Skeletal muscle tissue (tissue), 2 donors: ENCODE data around the gene DDN. TPM values are rescaled to one million over a fixed set of nuclear protein-coding genes. Genes with fewer than 3 reads are reported as not detected.

Experiments
- small RNA-seq: library from RNA; depleted of rRNA; stranded (forward); fragments of <200 nt; gene quantifications from one replicate; pipeline ENCODE3, GENCODE V24; 2014
- total RNA-seq: library from RNA; depleted of rRNA; stranded (reverse); fragments of >200 nt; gene quantifications from one replicate; pipeline ENCODE4 v1.2.3, GENCODE V29; 2014

DDN gene
- total RNA-seq, 1 donor from 2014 or later: 18.8 TPM

Small RNA genes within 50 kb of the gene (small RNA-seq; reads per million reads assigned to genes)
- not detected for gene RNU6-940P

Other genes starting within 250 kb of the DDN start
- gene ADCY6, start 210.3 kb downstream of the DDN start, total RNA-seq: 37.6 TPM
- 4.2 TPM for gene CACNB3, start 180.9 kb downstream of the DDN start, total RNA-seq
- 56.9 TPM for gene DDX23, start 147.2 kb downstream of the DDN start, total RNA-seq
- under 0.01 TPM for gene RND1, start 133.5 kb downstream of the DDN start, total RNA-seq
- 5.7 TPM for gene FKBP11, start 73.9 kb downstream of the DDN start, total RNA-seq
- gene ARF3, start 41.9 kb downstream of the DDN start, total RNA-seq: 19.8 TPM
- 0.52 TPM for gene WNT10B, start 27.6 kb downstream of the DDN start, total RNA-seq
- gene WNT1, start 21.1 kb downstream of the DDN start, total RNA-seq: not detected
- 41.8 TPM for gene PRKAG1, start 19.4 kb upstream of the DDN start, total RNA-seq
- 26.1 TPM for gene KMT2D, start 61.4 kb upstream of the DDN start, total RNA-seq
- gene RHEBL1, start 70.6 kb upstream of the DDN start, total RNA-seq: 0.52 TPM
- 1.6 TPM for gene DHH, start 95.4 kb upstream of the DDN start, total RNA-seq
- gene LMBR1L, start 111.5 kb upstream of the DDN start, total RNA-seq: 21.4 TPM
- gene TUBA1B, start 132.0 kb upstream of the DDN start, total RNA-seq: 674 TPM
- 942 TPM for gene TUBA1A, start 189.7 kb upstream of the DDN start, total RNA-seq